WI38 (cell line): Measurements from ENCODE around the gene TUFT1.

ENCODE experiments used
- H3K4me3 ChIP-seq: 2 replicates; pipeline ENCODE4 v1.5.1; 2011; ENCODE audit warnings: low read depth, mild to moderate bottlenecking, control low read depth, low read length
- TF ChIP-seq, protein P1 (sequence below): IDR thresholded peaks from 2 replicates; pipeline ENCODE4 v1.5.1; 2012; ENCODE audit warnings: low read depth, mild to moderate bottlenecking, control low read depth, low read length

TUFT1 gene

DNA sequence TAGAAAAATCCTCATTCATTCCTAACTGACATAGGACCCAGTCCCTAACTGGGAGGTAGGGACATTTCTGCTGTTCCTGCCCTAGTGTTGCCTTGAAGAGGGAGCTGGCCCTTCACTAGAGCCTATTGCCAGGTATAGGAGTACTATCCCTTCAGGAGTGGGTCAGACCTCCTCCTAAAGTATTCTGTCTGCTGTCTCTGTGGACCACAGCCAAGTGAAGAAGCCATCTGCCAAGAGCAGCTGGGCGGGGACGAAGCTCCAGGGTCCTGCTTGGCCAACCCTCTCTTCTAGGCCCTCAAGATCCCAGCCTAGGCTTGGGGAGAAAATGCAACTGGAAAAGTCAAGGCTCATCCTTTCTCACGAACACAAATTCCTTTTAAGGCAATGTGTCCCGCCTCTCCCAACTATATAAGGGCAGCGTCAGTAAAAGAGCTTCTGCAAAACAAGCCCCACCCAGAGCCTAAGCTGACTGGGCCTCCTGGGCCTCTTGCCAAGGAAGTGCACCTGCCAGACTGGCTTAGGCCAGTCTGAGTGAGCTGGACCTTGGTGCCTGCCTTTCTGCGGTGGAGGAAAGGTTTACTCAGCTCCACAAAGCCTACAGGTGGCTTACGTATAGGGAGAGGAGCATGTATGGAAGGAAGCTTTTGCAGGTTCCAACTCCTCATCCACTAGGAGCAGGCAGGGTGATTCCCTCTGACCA lies 638 bp upstream of the TUFT1 start:
- TF ChIP-seq, protein P1, sequence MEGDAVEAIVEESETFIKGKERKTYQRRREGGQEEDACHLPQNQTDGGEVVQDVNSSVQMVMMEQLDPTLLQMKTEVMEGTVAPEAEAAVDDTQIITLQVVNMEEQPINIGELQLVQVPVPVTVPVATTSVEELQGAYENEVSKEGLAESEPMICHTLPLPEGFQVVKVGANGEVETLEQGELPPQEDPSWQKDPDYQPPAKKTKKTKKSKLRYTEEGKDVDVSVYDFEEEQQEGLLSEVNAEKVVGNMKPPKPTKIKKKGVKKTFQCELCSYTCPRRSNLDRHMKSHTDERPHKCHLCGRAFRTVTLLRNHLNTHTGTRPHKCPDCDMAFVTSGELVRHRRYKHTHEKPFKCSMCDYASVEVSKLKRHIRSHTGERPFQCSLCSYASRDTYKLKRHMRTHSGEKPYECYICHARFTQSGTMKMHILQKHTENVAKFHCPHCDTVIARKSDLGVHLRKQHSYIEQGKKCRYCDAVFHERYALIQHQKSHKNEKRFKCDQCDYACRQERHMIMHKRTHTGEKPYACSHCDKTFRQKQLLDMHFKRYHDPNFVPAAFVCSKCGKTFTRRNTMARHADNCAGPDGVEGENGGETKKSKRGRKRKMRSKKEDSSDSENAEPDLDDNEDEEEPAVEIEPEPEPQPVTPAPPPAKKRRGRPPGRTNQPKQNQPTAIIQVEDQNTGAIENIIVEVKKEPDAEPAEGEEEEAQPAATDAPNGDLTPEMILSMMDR = no peak
- peak overlapping the region; percentile 89 for H3K4me3 ChIP-seq

DNA sequence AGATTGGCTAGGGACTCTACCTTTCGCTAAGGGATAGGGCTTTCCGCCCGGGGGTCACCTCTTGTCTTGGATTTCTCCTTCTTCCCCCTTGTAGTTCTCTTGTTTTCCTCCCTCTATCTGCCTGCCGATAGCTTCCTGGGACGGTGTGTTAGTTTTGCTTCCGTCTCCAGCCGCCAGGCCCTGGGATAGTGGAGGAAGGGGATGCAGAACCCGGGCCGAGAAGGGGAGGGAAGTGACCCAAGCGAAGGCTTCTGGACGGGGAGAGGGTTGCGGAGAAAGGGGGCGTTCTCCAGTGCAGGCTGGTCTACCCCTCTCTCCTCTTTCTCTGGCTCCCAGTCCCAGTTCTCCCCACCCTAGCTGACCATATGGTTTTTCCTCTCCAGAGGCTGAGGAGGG lies 871 bp downstream of the TUFT1 start:
- H3K4me3 ChIP-seq = peak overlapping the region; percentile 89
- TF ChIP-seq, protein P1 = no peak

DNA sequence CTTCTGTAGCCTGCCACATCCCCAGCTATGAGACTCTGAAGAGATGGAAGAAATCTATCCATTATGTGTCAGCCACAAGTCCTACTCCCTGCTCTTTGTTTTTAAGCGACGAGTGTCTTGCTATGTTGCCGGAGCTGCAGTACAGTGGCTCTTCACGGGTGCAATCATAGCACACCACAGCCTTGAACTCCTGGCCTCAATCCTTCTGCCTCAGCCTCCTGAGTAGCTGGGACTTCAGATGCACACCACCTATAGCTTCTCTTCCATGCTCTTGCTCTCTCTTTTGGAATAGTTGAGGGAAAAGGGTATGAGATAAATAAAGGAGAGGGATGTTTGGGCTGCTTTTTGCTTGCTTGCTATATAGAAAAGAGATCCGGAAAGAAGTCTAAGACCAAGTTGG lies 1.6 kb downstream of the TUFT1 start:
- peak overlapping the region; percentile 89 for H3K4me3 ChIP-seq

DNA sequence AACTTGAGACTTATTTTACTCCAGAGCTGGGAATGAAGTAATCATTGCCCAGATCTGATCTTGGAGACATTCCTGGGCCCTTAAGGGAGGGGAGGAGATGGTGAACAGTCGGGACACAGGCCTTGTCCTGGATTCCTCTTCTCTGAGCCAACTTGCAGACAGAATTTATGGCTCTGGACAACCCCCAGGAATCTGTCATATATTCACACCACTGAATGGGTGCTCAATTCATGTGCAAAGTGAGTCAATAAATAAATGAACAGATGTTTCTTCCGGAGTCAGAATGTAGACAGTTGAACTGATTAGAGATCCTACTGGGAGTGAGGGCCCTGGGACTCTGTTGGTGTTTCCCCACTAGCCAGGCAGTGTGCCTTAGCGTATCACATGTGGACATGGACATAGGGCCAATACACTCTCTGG lies 2.6 kb downstream of the TUFT1 start:
- TF ChIP-seq, protein P1 = no peak
- H3K4me3 ChIP-seq = peak overlapping the region; percentile 21

More for the DNA sequence above, 1.6 kb downstream of the TUFT1 start:
- TF ChIP-seq, protein P1 = no peak

DNA sequence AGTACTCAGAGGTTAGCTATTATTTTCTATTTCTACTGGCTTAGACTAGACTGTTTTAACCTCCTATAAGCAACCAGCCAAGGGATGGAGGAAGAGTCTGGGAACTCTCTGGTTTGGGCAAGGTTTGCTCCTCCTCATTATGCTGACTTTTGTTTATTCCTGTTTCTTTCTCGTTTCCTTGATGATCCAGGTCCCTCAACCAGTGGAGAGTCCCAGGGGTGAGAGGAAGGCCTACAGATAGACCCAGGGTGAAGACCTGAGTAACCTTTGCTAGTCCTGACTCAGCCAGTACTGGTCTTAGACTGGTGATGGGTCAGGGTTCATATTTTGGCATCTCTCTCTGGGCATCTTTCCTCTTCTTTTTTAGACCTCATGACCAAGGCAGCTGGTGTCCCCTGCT lies 5.4 kb downstream of the TUFT1 start:
- TF ChIP-seq, protein P1 = no peak
- no peak overlapping the region for H3K4me3 ChIP-seq

DNA sequence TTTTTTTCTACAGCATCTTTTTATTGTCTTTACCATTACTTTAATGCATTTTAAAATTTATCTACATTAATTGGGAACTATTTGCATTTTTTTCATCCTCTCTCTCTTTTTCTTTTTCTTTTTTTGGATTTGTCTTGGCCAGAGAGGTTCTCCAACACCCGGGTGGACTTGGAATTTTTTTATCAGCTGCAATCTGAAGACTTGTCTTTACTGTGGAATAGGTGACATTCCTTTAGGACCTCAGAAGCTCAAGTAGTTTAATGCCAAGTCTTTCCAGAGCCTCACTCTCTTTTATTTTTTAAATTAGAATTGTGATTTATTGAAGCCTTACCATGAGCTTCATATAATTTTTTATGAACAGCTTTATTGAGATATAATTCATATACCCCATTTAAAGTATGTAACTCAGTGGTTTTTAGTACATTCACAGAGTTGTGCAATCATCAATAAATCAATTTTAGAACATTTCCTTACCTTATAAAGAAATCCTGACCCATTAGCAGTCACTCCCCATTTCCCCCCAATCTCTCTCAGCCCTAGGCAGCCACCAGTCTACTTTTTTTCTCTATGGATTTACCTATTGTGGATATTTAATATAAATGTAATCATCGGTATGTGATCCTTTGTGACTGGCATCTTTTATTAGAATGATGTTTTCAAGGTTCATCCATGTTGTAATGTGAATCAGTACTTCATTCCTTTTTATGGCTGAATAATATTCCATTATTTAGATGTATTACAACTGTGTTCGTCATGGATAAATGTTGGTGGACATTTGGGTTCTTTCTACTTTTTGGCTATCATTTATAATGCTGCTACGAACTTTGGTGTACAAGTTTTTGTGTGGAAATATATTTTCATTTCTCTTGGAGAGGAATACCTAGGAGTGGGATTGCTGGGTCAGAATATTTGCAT lies 6.2 kb downstream of the TUFT1 start:
- H3K4me3 ChIP-seq = no peak overlapping the region

More for the DNA sequence above, 6.2 kb downstream of the TUFT1 start:
- TF ChIP-seq, protein P1 = no peak
